ENCODE measurements around the gene ABCA10. TPM values are rescaled to one million over a fixed set of nuclear protein-coding genes. Genes with fewer than 3 reads are reported as not detected.

ABCA10 gene
- total RNA-seq, 1 experiment from 2014 or later, result 0.34 TPM

GRCh38 chr17:69098625-69099024 is 130.0 kb downstream of the ABCA10 start:
- Histone ChIP-seq H3K9me2 (ENCODE audit: insufficient read depth) (no peaks in the 10 kb centered on the region; the same call in 1 of the 2 replicates), H3K4me2 (ENCODE audit: low read length) (no peak overlapping the region), H3K9me3 (ENCODE audit: control insufficient read depth in 1 of 2, insufficient read depth in 1 of 2, low read depth in 1 of 2, low read length in 2 of 2) (no peaks in the 10 kb centered on the region), H3K79me2 (ENCODE audit: insufficient read depth, low read length) (no peaks in the 10 kb centered on the region), H4K20me1 (ENCODE audit: insufficient read depth) (no peaks in the 10 kb centered on the region), H3K36me3 (ENCODE audit: control insufficient read depth in 1 of 2, insufficient read depth in 2 of 2, low read length in 2 of 2) (no peaks in the 10 kb centered on the region), H2AFZ (ENCODE audit: low read depth, low read length, poor library complexity, severe bottlenecking) (no peak overlapping the region), H3K4me1 (ENCODE audit: control insufficient read depth in 1 of 2, insufficient read depth in 2 of 2, low read length in 2 of 2) (no peaks in the 10 kb centered on the region), H3K27me3 (ENCODE audit: insufficient read depth, low read length) (no peaks in the 10 kb centered on the region), H3K27ac (ENCODE audit: low read depth, low read length) (no peak overlapping the region), H3K4me3 (replicated peaks in 1 of 2; ENCODE audit: low read depth in 1 of 2, low read length in 2 of 2) (no peak overlapping the region), H3K9ac (ENCODE audit: low read length) (no peak overlapping the region)
- DNase-seq (ENCODE audit: low read depth, low spot score), result no peak
- TF ChIP-seq SIN3A (IDR thresholded peaks at IDR 0.05; ENCODE audit: low read depth), result no peak
- no peak for TF ChIP-seq SP1 (IDR thresholded peaks at IDR 0.05; ENCODE audit: low read depth)
- no peak for TF ChIP-seq TCF7L2 (IDR thresholded peaks at IDR 0.05; ENCODE audit: borderline replicate concordance, extremely low read depth, insufficient read depth, insufficient read length)
- no peak for TF ChIP-seq JUND (IDR thresholded peaks at IDR 0.05)
- TF ChIP-seq EZH2phosphoT487 (IDR thresholded peaks at IDR 0.05; ENCODE audit: borderline replicate concordance), result no peak
- TF ChIP-seq ZFX (IDR thresholded peaks at IDR 0.05), result no peak
- no peak for TF ChIP-seq YY1 (IDR thresholded peaks at IDR 0.05; ENCODE audit: extremely low read depth, insufficient replicate concordance, low read depth, low read length)
- TF ChIP-seq ELF1 (IDR thresholded peaks at IDR 0.05; ENCODE audit: borderline replicate concordance, low read depth), result no peak
- no peak for TF ChIP-seq FOSL1 (IDR thresholded peaks at IDR 0.05; ENCODE audit: low read depth)
- TF ChIP-seq CTCF (IDR thresholded peaks at IDR 0.05 in 2 of 3, conservative IDR thresholded peaks at IDR 0.05 in 1 of 3; ENCODE audit: borderline replicate concordance in 1 of 3, insufficient read depth in 1 of 3, low read depth in 2 of 3, low read length in 2 of 3), result no peak
- TF ChIP-seq EZH2 (IDR thresholded peaks at IDR 0.05), result no peak
- no peak for TF ChIP-seq SRF (IDR thresholded peaks at IDR 0.05; ENCODE audit: low read depth)
- TF ChIP-seq POLR2A (IDR thresholded peaks at IDR 0.05; ENCODE audit: borderline replicate concordance, extremely low read depth, insufficient read depth, insufficient read length), result no peak
- no peak for TF ChIP-seq ZBTB33 (IDR thresholded peaks at IDR 0.05; ENCODE audit: extremely low read depth, insufficient replicate concordance, low read length)
- no peak for TF ChIP-seq ZNF274 (IDR thresholded peaks at IDR 0.05; ENCODE audit: low read depth, low read length)
- no peak for TF ChIP-seq CEBPB (IDR thresholded peaks at IDR 0.05; ENCODE audit: low read depth)
- TF ChIP-seq ATF3 (IDR thresholded peaks at IDR 0.05), result no peak
- no peak for TF ChIP-seq POLR2AphosphoS5 (IDR thresholded peaks at IDR 0.05; ENCODE audit: low read depth, low read length)
- no peak for TF ChIP-seq MAX (IDR thresholded peaks at IDR 0.05)
- no peak for ATAC-seq
- no TSS peak for BruUV-seq (replicated peaks)
- RAD21 ChIA-PET (ENCODE audit: low non-redundant PET in 1 of 2, low total read pairs in 2 of 2, uncharacterized antibody in 2 of 2, unreplicated experiment in 2 of 2), result no interaction called here
- intact Hi-C loops (cut with micrococcal nuclease), result no loop called here
- POLR2A ChIA-PET, result no interaction called here
- CTCF ChIA-PET, result interaction anchor here (1.1 kb wide), 1 partner anchor 13 kb away, joined by 3 read pairs; no protein-coding TSS in a partner anchor
